Mesendoderm (in vitro differentiated cells): ENCODE data around the gene MAP7D1.

Source experiments
- DNase-seq: peaks from one replicate; pipeline ENCODE4 v3.0.0; 2013
- H2AK5ac ChIP-seq: 2 replicates; pipeline ENCODE4 v1.6.1; 2013; ENCODE audit warnings: low read length, inconsistent platforms
- H2BK120ac ChIP-seq: 2 replicates; pipeline ENCODE4 v1.6.1; 2013; ENCODE audit warnings: low read depth, mild to moderate bottlenecking, low read length, moderate library complexity, mixed read lengths
- H2BK15ac ChIP-seq: replicated peaks from 2 replicates; pipeline ENCODE4 v1.6.1; 2013; ENCODE audit warnings: low read depth, mild to moderate bottlenecking, moderate library complexity
- H2BK5ac ChIP-seq: 2 replicates; pipeline ENCODE4 v1.6.1; 2013; ENCODE audit warnings: low read length, inconsistent platforms
- H3K18ac ChIP-seq: 2 replicates; pipeline ENCODE4 v1.6.1; 2013; ENCODE audit warnings: mild to moderate bottlenecking, low read length, mixed read lengths
- H3K23ac ChIP-seq: one replicate; pipeline ENCODE4 v1.6.1; 2013; ENCODE audit warnings: low read length
- H3K27ac ChIP-seq: 2 replicates; pipeline ENCODE4 v1.5.1; 2013; ENCODE audit warnings: low read depth, mild to moderate bottlenecking, inconsistent platforms, low read length, moderate library complexity
- H3K27me3 ChIP-seq: 2 replicates; pipeline ENCODE4 v1.6.1; 2013; ENCODE audit warnings: low read length, control low read depth, mild to moderate bottlenecking, inconsistent platforms; ENCODE audit not compliant: insufficient read depth, poor library complexity
- H3K36me3 ChIP-seq: 2 replicates; pipeline ENCODE4 v1.6.1; 2013; ENCODE audit warnings: low read length, inconsistent platforms; ENCODE audit not compliant: control insufficient read depth, insufficient read depth
- H3K4ac ChIP-seq: one replicate; pipeline ENCODE4 v1.6.1; 2013; ENCODE audit warnings: low read depth, mild to moderate bottlenecking, low read length, moderate library complexity
- H3K4me1 ChIP-seq: 2 replicates; pipeline ENCODE4 v1.6.1; 2013; ENCODE audit warnings: low read depth, low read length, inconsistent platforms; ENCODE audit not compliant: control insufficient read depth
- H3K4me2 ChIP-seq: 2 replicates; pipeline ENCODE4 v1.6.1; 2013; ENCODE audit warnings: low read length
- H3K4me3 ChIP-seq: 2 replicates; pipeline ENCODE4 v1.5.1; 2013; ENCODE audit warnings: mild to moderate bottlenecking, low read length
- H3K56ac ChIP-seq: one replicate; pipeline ENCODE4 v1.6.1; 2013; ENCODE audit warnings: low read length
- H3K79me1 ChIP-seq: 2 replicates; pipeline ENCODE4 v1.6.1; 2013; ENCODE audit warnings: low read length, inconsistent platforms
- H3K79me2 ChIP-seq: 2 replicates; pipeline ENCODE4 v1.6.1; 2013; ENCODE audit warnings: mild to moderate bottlenecking, low read length; ENCODE audit not compliant: control insufficient read depth, insufficient read depth
- H3K9ac ChIP-seq: 2 replicates; pipeline ENCODE4 v1.6.1; 2013; ENCODE audit warnings: low read length, inconsistent platforms
- H4K5ac ChIP-seq: one replicate; pipeline ENCODE4 v1.6.1; 2013; ENCODE audit warnings: low read length
- H4K8ac ChIP-seq: one replicate; pipeline ENCODE4 v1.6.1; 2013; ENCODE audit warnings: low read depth, mild to moderate bottlenecking, control low read depth, low read length, moderate library complexity
- WGBS: extraction: QIAGEN DNeasy Blood & Tissue Kit; methylation state at CpG from one replicate; pipeline ENCODE4 v1.1.7; 2013; ENCODE audit warnings: low lambda C conversion rate, missing lambda C conversion rate; ENCODE audit not compliant: insufficient coverage; ENCODE audit errors: extremely low coverage; 5-methylcytosine and 5-hydroxymethylcytosine counted together

MAP7D1 gene

DNA sequence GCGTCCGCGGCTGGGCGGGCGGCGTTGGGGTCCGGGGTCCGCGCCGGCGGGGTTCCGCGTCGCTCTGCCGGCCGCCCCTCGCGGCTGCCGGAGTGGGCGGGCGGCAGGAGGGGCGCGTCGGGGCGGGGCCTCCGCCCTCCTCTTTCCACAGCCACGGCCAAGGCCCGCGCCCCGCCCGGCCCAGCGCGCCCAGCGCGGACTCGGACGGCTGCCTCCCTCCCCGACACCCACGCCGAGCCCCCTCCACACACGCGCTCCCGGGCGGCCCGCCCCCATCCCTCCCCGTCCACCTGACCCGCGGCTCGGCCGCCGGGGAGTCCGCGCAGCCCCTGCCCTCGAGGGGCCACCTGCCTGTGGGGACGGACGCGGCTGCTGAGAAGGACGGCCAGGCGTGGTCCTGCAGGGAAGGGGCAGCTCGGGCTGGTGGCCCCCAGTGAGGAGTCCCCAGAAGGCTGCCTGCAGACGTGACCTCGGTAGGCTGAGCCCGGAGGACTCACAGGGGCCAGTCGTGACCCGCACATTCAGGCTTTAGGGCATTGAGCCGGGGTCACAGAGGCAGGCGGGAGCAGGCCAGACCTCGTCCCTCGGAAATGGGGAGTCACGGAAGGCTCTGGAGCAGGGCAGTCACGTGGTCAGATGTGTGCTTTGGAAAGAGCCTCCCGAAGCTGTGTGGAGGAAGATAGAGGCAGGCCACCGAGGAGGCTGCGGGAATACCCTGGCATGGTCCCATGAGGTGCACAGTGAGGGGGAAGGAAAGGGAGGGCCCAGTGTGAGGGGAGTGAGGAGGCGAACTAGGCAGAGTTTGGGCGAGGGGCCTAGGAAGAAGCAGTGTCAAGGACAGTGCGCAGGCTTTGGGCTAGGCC lies 30.6 kb upstream of the MAP7D1 start, which contains the start of gene COL8A2:
COL8A2 (minus strand) TSS at position 94 of the 863 bp plus-strand sequence. CDS start 24,980 bp downstream, outside the sequence.
- no peak within 1 kb of the TSS for H3K4ac ChIP-seq
- H3K4me2 ChIP-seq = peak within 1 kb of the TSS; percentile 29
- no peak within 1 kb of the TSS for H4K8ac ChIP-seq
- no peaks in the 10 kb centered on the region for H3K79me2 ChIP-seq
- H3K4me3 ChIP-seq = no peak within 1 kb of the TSS
- no peaks in the 10 kb centered on the region for H3K4me1 ChIP-seq
- no peaks in the 10 kb centered on the region for H3K36me3 ChIP-seq
- no peak within 1 kb of the TSS for H3K27ac ChIP-seq
- no peak within 1 kb of the TSS for H2BK5ac ChIP-seq
- peak within 1 kb of the TSS; percentile 64 for H3K56ac ChIP-seq
- peak within 1 kb of the TSS; percentile 57 for H3K23ac ChIP-seq
- peak within 1 kb of the TSS; percentile 9 for H3K18ac ChIP-seq
- DNase-seq = no peak
- peaks cover 23% of the 10 kb centered on the region for H3K27me3 ChIP-seq
- no peak within 1 kb of the TSS for H2BK120ac ChIP-seq
- no peak within 1 kb of the TSS for H2AK5ac ChIP-seq
- no peak within 1 kb of the TSS for H4K5ac ChIP-seq
- no CpG with 5 or more reads among the region's 77 CpGs for WGBS
- peak within 1 kb of the TSS; percentile 38 for H3K9ac ChIP-seq
- H2BK15ac ChIP-seq = no peak within 1 kb of the TSS
- no peaks in the 10 kb centered on the region for H3K79me1 ChIP-seq

GRCh38 chr1:36126005-36126716 lies 29.8 kb upstream of the MAP7D1 start:
- Histone ChIP-seq H4K5ac (no peak overlapping the region), H3K4ac (no peak overlapping the region), H3K18ac (no peak overlapping the region), H3K79me1 (no peaks in the 10 kb centered on the region), H3K36me3 (no peaks in the 10 kb centered on the region), H4K8ac (no peak overlapping the region), H3K4me3 (no peak overlapping the region), H3K9ac (no peak overlapping the region), H3K4me1 (no peaks in the 10 kb centered on the region), H3K4me2 (no peak overlapping the region), H3K27ac (no peak overlapping the region), H3K79me2 (no peaks in the 10 kb centered on the region), H2AK5ac (no peak overlapping the region), H3K23ac (peak overlapping the region; percentile 57), H2BK15ac (no peak overlapping the region), H2BK5ac (no peak overlapping the region), H2BK120ac (no peak overlapping the region), H3K27me3 (peaks cover 23% of the 10 kb centered on the region), H3K56ac (no peak overlapping the region)
- WGBS = no CpG with 5 or more reads among the region's 21 CpGs
- no peak for DNase-seq

- Histone ChIP-seq H3K79me1 (no peaks in the 10 kb centered on the region), H3K4me3 (no peak overlapping the region), H3K56ac (no peak overlapping the region), H4K5ac (no peak overlapping the region), H2BK120ac (no peak overlapping the region), H3K27ac (no peak overlapping the region), H3K23ac (no peak overlapping the region), H3K18ac (no peak overlapping the region), H3K4me2 (no peak overlapping the region), H2AK5ac (no peak overlapping the region), H3K27me3 (peaks cover 23% of the 10 kb centered on the region), H3K4ac (no peak overlapping the region), H3K9ac (no peak overlapping the region), H3K4me1 (no peaks in the 10 kb centered on the region), H4K8ac (no peak overlapping the region), H2BK15ac (no peak overlapping the region), H3K36me3 (no peaks in the 10 kb centered on the region), H2BK5ac (no peak overlapping the region), H3K79me2 (no peaks in the 10 kb centered on the region)
- DNase-seq = no peak
- no CpG with 5 or more reads among the region's 7 CpGs for WGBS
Observed at GRCh38 chr1:36126797-36127500, 29.0 kb upstream of the MAP7D1 start.

DNA sequence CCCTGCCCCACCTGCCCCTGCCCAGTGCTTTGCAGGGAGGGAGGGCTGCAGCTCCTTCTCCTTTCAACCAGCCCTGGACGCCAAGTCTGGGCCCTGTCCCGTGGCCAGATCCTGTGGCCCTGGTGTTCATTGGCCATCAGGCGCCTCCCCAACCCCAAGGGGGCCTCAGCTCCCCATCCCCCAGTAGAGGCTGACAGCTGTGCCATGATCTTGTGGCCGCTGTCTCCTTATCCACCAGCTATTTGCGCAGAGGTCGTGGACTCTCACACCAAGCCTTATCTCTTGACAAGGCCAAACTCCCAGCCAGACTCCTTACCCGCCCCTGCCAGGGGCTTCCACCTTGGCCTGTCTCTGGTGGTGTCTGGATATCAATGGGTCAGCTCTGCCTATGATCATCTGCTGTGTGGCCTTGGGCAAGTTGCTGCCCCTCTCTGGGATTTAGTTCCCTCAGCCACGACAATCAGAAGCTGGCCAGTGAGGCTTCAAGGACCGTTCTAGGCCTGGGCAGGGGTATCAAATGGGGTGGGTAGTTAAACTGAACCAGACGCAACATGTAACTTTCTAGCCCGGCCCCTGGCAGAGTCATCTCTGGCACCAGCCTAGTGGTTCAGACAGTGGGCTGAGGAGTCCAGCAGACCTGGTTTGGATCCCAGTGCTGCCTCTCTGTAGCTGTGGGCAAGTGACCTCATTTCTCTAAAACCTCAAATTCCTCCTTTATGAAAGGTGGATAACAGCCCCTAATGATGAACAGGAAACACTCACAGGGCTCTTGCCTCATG lies 27.6 kb upstream of the MAP7D1 start:
- no peak for DNase-seq
- Histone ChIP-seq H3K36me3 (no peaks in the 10 kb centered on the region), H3K27me3 (peaks cover 20% of the 10 kb centered on the region), H3K23ac (no peak overlapping the region), H2AK5ac (no peak overlapping the region), H3K4me1 (no peaks in the 10 kb centered on the region), H3K79me2 (no peaks in the 10 kb centered on the region), H2BK120ac (no peak overlapping the region), H3K9ac (no peak overlapping the region), H4K8ac (no peak overlapping the region), H2BK5ac (no peak overlapping the region), H3K4me3 (no peak overlapping the region), H4K5ac (no peak overlapping the region), H3K4ac (no peak overlapping the region), H3K79me1 (no peaks in the 10 kb centered on the region), H3K56ac (no peak overlapping the region), H3K27ac (no peak overlapping the region), H3K4me2 (no peak overlapping the region), H3K18ac (no peak overlapping the region), H2BK15ac (no peak overlapping the region)
- WGBS = no CpG with 5 or more reads among the region's 11 CpGs

- Histone ChIP-seq H2BK5ac (no peak overlapping the region), H4K5ac (no peak overlapping the region), H3K36me3 (no peaks in the 10 kb centered on the region), H3K56ac (no peak overlapping the region), H3K27ac (no peak overlapping the region), H3K27me3 (peaks cover 18% of the 10 kb centered on the region), H3K4me3 (no peak overlapping the region), H3K23ac (no peak overlapping the region), H3K4ac (no peak overlapping the region), H3K18ac (no peak overlapping the region), H3K4me1 (no peaks in the 10 kb centered on the region), H2BK120ac (no peak overlapping the region), H3K9ac (no peak overlapping the region), H3K4me2 (no peak overlapping the region), H4K8ac (no peak overlapping the region), H2BK15ac (no peak overlapping the region), H3K79me1 (no peaks in the 10 kb centered on the region), H3K79me2 (no peaks in the 10 kb centered on the region), H2AK5ac (no peak overlapping the region)
- no peak for DNase-seq
- WGBS = no CpG with 5 or more reads among the region's 3 CpGs
Observed at GRCh38 chr1:36128905-36129206, 27.1 kb upstream of the MAP7D1 start.
